Heart right ventricle (tissue), 16 donors: Measurements from ENCODE around the gene SLC37A3. TPM values are rescaled to one million over a fixed set of nuclear protein-coding genes. Genes with fewer than 3 reads are reported as not detected.

Experiments used
- ATAC-seq, 8 donors: fragments of 200-7000 bp; cut with Tn5 transposase; one replicate each; pipeline ENCODE4 v1.9.1; 2020; ENCODE audit warnings: mild to moderate bottlenecking in 8 of 8, moderate library complexity in 8 of 8, moderate number of reproducible peaks in 1 of 8
- DNase-seq, 2 donors: peaks; one replicate each; pipeline ENCODE4 v3.0.0-alpha.2; 2020
- H3K27ac ChIP-seq, 10 donors: fragments of 200-600 bp; sonication (generic) in 2 of 10; one replicate each; pipeline versions ENCODE4 v1.5.0 to v1.8.0; 2020 to 2022; ENCODE audit warnings: mild to moderate bottlenecking in 3 of 10
- H3K27me3 ChIP-seq, 7 donors: fragments of 200-600 bp; one replicate each; pipeline ENCODE4 v1.8.0; 2021 to 2022; ENCODE audit warnings: mild to moderate bottlenecking in 2 of 7
- H3K36me3 ChIP-seq, 9 donors: fragments of 200-600 bp; sonication (generic) in 1 of 9; one replicate each; pipeline versions ENCODE4 v1.5.0 to v1.8.0; 2020 to 2022; ENCODE audit warnings: mild to moderate bottlenecking in 2 of 9
- H3K4me1 ChIP-seq, 9 donors: fragments of 200-600 bp; sonication (generic) in 1 of 9; one replicate each; pipeline versions ENCODE4 v1.5.0 to v1.8.0; 2020 to 2022; ENCODE audit warnings: mild to moderate bottlenecking in 4 of 9
- H3K4me3 ChIP-seq, 10 donors: fragments of 200-600 bp; sonication (generic) in 2 of 10; one replicate each; pipeline versions ENCODE4 v1.5.0 to v1.8.0; 2020 to 2022; ENCODE audit warnings: mild to moderate bottlenecking in 7 of 10, moderate library complexity in 2 of 10
- H3K9me3 ChIP-seq, 11 donors: fragments of 200-600 bp in 10 of 11; sonication (generic) in 2 of 11; one replicate each; pipeline versions ENCODE4 v1.5.0 to v1.8.0; 2013 to 2022; ENCODE audit warnings: mild to moderate bottlenecking in 2 of 11, control low read depth in 1 of 11, moderate library complexity in 1 of 11
- WGBS, 2 donors: extraction: QIAGEN DNeasy Blood & Tissue Kit; methylation state at CpG; one replicate each; pipeline ENCODE4 v1.1.7; 2013; ENCODE audit warnings: inconsistent platforms in 1 of 2; 5-methylcytosine and 5-hydroxymethylcytosine counted together
- intact Hi-C, 10 donors: fragments of 100-400 bp; cut with DNase I; formaldehyde crosslinking; loops; one replicate each; pipeline versions ENCODE4 v1.11.1 to v1.14.2; 2022
- polyA plus RNA-seq, 2 donors: library from polyadenylated mRNA; stranded (reverse); fragments of 200-250 nt; gene quantifications; one replicate each; pipeline ENCODE4 v1.2.3, GENCODE V29; 2013
- total RNA-seq, 10 donors: library from RNA; stranded (reverse); fragmentation: NEBNext Ultra II Directional in 3 of 10; extraction: Animal tissue kit (Norgen Biotek cat#: 25700) in 3 of 10; gene quantifications; one replicate each; pipeline versions ENCODE4 v1.2.1 to v1.2.4, GENCODE V29; 2021 to 2023
- TF ChIP-seq, protein P1 (sequence below), 9 donors: fragments of 200-600 bp; sonication (generic) in 2 of 9; IDR thresholded peaks; one replicate each; pipeline versions ENCODE4 v1.5.0 to v1.8.0; 2021 to 2022; ENCODE audit warnings: antibody characterized with exemption in 9 of 9, mild to moderate bottlenecking in 5 of 9, moderate library complexity in 1 of 9
- donor health status: Arrhythmogenic right ventricular cardiomyopathy.
- donor health status: ischemic (EF 13 %, LVEDD 7.1; RV severe dilation, severe dysfunction).
- donor health status: healthy with polysubstance abuse.
- donor health status: DM: no; HTN: yes; CAD: no.
- donor health status: DM: no; HTN: no; CAD: no.
- donor health status: ischemic (EF 25% LVEDD 6.9; RV normal size, moderate dysfunction).
- donor health status: ischemic (EF 25% LVEDD 5.7; RV mildly dilated, moderate dysfunction).
- donor health status: healthy.
- donor health status: DM: yes; HTN: yes; CAD: no.
- donor health status: Ischemic cardiomyopathy.
- donor health status: ischemic (EF 35%, LVEDD 5.7; RV mildly dilated, moderate dysfunction).
- donor health status: nonischemic (EF 11% LVEDD 7.7; RV severe dilation, severe dysfunction).
- donor health status: DM: yes; HTN: yes; CAD: no.
- donor health status: PGD.
- donor health status: ischemic (EF 29% LVEDD 5.4; RV normal size, mild dysfunction).
- donor health status: nonischemic (EF 23%, LVEDD 6.1; RV moderate dilation, normal function).

The SLC37A3 gene
- total and polyA plus RNA-seq, 12 donors, result 5.2 to 16.6 (median 10.1) TPM

DNA sequence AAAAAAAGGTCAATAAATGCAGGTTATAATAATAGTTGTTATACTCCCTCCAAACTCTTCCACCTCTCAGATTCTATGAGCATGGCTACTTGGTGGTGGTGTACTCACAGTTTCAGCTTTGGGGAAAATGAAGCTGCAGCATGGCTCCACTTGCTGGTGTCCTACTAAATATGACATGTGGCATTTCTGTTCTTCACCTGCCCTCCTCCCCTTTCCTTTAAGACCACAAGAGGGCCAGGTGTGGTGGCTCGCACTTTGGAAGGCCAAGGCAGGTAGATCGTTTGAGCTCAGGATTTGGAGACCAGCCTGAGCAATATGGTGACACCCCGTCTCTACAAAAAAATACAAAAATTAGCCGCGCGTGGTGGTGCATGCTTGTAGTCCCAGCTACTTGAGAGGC, 101.1 kb downstream of the SLC37A3 start:
- intact Hi-C loops, result no loop called here
- WGBS, 2 donors, result 94 to 96% methylated on average over 6 of the region's 6 CpGs

DNA sequence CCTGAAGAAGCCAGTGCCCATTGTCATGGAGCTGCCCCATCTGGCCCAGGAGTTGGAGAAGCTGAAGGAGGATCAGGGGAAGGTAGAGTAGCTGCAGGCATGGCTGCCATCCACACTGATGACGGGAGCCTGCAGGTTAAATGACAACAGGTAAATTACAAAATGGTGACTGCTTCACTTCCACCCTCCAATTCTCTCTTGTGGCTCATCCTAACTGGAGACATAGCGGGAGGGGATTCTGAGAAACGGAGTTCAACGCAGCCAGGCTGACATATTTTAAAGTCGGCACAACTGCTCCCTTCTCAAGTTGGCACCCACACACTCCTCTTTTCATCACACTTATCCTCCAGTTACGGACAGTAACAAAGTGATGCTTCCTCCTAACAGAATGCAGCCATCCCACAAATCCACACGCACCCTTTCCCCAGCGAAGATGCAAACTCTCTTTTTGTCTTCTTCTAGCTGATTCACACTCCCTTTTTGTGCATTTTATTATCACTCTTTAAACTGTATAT, 103.0 kb downstream of the SLC37A3 start:
- Histone ChIP-seq H3K36me3 (no peaks in the 10 kb centered on the region), H3K4me1 (no peaks in the 10 kb centered on the region), H3K27ac (no peak overlapping the region), H3K4me3 (no peak overlapping the region), H3K27me3 (no peaks in the 10 kb centered on the region), H3K9me3 (no peaks in the 10 kb centered on the region)
- 92 to 93% methylated on average over 8 of the region's 8 CpGs for WGBS, 2 donors
- no peak for ATAC-seq
- no peak for DNase-seq
- intact Hi-C loops, result no loop called here
- TF ChIP-seq, protein P1, sequence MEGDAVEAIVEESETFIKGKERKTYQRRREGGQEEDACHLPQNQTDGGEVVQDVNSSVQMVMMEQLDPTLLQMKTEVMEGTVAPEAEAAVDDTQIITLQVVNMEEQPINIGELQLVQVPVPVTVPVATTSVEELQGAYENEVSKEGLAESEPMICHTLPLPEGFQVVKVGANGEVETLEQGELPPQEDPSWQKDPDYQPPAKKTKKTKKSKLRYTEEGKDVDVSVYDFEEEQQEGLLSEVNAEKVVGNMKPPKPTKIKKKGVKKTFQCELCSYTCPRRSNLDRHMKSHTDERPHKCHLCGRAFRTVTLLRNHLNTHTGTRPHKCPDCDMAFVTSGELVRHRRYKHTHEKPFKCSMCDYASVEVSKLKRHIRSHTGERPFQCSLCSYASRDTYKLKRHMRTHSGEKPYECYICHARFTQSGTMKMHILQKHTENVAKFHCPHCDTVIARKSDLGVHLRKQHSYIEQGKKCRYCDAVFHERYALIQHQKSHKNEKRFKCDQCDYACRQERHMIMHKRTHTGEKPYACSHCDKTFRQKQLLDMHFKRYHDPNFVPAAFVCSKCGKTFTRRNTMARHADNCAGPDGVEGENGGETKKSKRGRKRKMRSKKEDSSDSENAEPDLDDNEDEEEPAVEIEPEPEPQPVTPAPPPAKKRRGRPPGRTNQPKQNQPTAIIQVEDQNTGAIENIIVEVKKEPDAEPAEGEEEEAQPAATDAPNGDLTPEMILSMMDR (IDR thresholded peaks at IDR 0.05), result no peak

More for the DNA sequence above, 101.1 kb downstream of the SLC37A3 start:
- Histone ChIP-seq H3K9me3 (no peaks in the 10 kb centered on the region), H3K4me3 (no peak overlapping the region), H3K4me1 (no peaks in the 10 kb centered on the region), H3K27ac (no peak overlapping the region), H3K27me3 (no peaks in the 10 kb centered on the region), H3K36me3 (no peaks in the 10 kb centered on the region)
- TF ChIP-seq, protein P1 (IDR thresholded peaks at IDR 0.05), result no peak
- DNase-seq, result no peak
- no peak for ATAC-seq

DNA sequence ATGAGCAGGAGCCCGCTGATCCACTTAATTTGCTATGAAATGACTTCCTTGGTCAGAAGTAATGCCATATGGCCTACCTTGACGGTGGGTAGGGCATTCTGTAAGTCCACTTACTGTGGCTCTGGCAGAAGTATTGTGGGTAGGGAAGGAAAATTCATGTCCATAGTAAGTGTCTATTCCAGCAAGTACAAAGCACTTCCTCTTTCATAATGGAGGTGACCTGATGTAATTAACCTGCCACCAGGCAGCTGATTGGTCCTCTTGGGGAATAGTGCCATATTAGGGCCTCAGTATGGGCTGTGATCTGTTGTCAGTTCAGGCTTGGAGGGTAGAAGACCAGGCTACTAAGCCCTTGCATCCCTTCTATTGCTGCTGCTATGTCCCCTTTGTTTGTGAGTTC, 103.9 kb downstream of the SLC37A3 start:
- intact Hi-C loops, result loop anchor here in 1 of 10 donors (5.0 kb wide), 1 partner anchor 423 kb away; no protein-coding TSS in a partner anchor
- TF ChIP-seq, protein P1 (IDR thresholded peaks at IDR 0.05), result no peak
- Histone ChIP-seq H3K4me1 (no peaks in the 10 kb centered on the region), H3K36me3 (no peaks in the 10 kb centered on the region), H3K27me3 (no peaks in the 10 kb centered on the region), H3K9me3 (no peaks in the 10 kb centered on the region), H3K27ac (no peak overlapping the region), H3K4me3 (no peak overlapping the region)
- DNase-seq (no peak), ATAC-seq (no peak)
- 93 to 96% methylated on average over 2 of the region's 2 CpGs for WGBS, 2 donors

DNA sequence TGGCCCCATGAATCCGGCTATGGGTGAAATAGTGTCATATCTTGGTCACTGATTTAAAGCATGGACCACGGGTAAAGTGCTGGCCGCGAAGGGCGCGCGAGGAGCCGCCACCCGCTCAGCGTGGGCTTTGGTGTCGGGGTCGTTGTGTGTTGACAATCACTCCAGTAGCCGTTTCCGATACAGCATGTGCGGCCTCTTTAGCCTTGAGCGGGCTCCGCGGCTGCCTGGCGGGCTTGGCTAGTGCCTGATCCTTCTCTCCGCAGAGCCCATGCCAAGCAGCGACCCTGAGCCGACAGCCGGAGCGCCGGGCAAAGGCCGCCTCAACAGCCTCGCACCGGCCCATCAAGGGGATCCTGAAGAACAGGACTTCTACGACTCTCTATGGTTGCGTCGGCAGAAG, 105.9 kb downstream of the SLC37A3 start:
- no peak for DNase-seq
- TF ChIP-seq, protein P1 (IDR thresholded peaks at IDR 0.05), result no peak
- Histone ChIP-seq H3K4me3 (no peak overlapping the region), H3K27me3 (no peaks in the 10 kb centered on the region), H3K4me1 (no peaks in the 10 kb centered on the region), H3K9me3 (no peaks in the 10 kb centered on the region), H3K36me3 (no peaks in the 10 kb centered on the region), H3K27ac (no peak overlapping the region)
- no peak for ATAC-seq
- intact Hi-C loops, result loop anchor here in 1 of 10 donors (5.0 kb wide), 1 partner anchor 425 kb away; no protein-coding TSS in a partner anchor
- 92 to 97% methylated on average over 31 of the region's 31 CpGs for WGBS, 2 donors
